SU-DHL-6 (cell line): ENCODE data around the gene MAST4.

Experiments
- H2AFZ ChIP-seq: fragments of 200-600 bp; sonication (generic); 2 replicates; pipeline ENCODE4 v1.6.1; 2014; ENCODE audit warnings: low read depth, mild to moderate bottlenecking, moderate library complexity, mixed read lengths, antibody characterized with exemption, low read length; ENCODE audit not compliant: severe bottlenecking
- H3F3A ChIP-seq: fragments of 200-600 bp; shearing (Covaris generic); 2 replicates; pipeline ENCODE4 v1.6.0; 2016; ENCODE audit warnings: antibody characterized with exemption, mild to moderate bottlenecking; ENCODE audit not compliant: insufficient read depth
- H3K27ac ChIP-seq: fragments of 200-600 bp; sonication (generic); 2 replicates; pipeline ENCODE4 v1.5.1; 2016; ENCODE audit warnings: low read depth, mild to moderate bottlenecking, low read length, moderate library complexity, mixed read lengths
- H3K27me3 ChIP-seq: fragments of 200-600 bp; sonication (generic), shearing (Covaris generic); 2 replicates; pipeline ENCODE4 v1.6.0; 2014; ENCODE audit warnings: mild to moderate bottlenecking, low read length
- H3K36me3 ChIP-seq: fragments of 200-600 bp; sonication (generic); 2 replicates; pipeline ENCODE4 v1.6.1; 2014; ENCODE audit warnings: mild to moderate bottlenecking, low read length, mixed read lengths
- H3K4me2 ChIP-seq: fragments of 300-600, 200-600 bp; shearing (Covaris generic), sonication (generic); 2 replicates; pipeline ENCODE4 v1.6.0; 2014; ENCODE audit warnings: low read length, low read depth, mild to moderate bottlenecking; ENCODE audit not compliant: poor library complexity, severe bottlenecking
- H3K4me3 ChIP-seq: fragments of 200-600 bp; sonication (generic); 2 replicates; pipeline ENCODE4 v1.5.1; 2014; ENCODE audit warnings: antibody characterized with exemption, low read length, mild to moderate bottlenecking, mixed read lengths; ENCODE audit not compliant: insufficient read depth, poor library complexity, severe bottlenecking
- H3K79me2 ChIP-seq: fragments of 200-600 bp; sonication (generic); 2 replicates; pipeline ENCODE4 v1.6.1; 2014; ENCODE audit warnings: mild to moderate bottlenecking, low read length, moderate library complexity; ENCODE audit not compliant: insufficient read depth
- H3K9ac ChIP-seq: fragments of 200-600 bp; sonication (generic); 2 replicates; pipeline ENCODE4 v1.7.0; 2014; ENCODE audit warnings: mild to moderate bottlenecking, low read length
- H3K9me2 ChIP-seq: fragments of 200-600 bp; sonication (generic); replicated peaks from 2 replicates; pipeline ENCODE4 v1.6.1; 2014; ENCODE audit warnings: low read length; ENCODE audit not compliant: insufficient read depth
- H3K9me3 ChIP-seq: fragments of 200-600 bp; sonication (generic); 2 replicates; pipeline ENCODE4 v1.6.1; 2014; ENCODE audit warnings: low read length, mixed read lengths; ENCODE audit not compliant: insufficient read depth
- H4K20me1 ChIP-seq: fragments of 200-600 bp; sonication (generic); 2 replicates; pipeline ENCODE4 v1.6.1; 2014; ENCODE audit warnings: low read depth, mild to moderate bottlenecking, antibody characterized with exemption, low read length, moderate library complexity, mixed read lengths
- EZH2phosphoT487 ChIP-seq: fragments of 200-600 bp; sonication (generic), shearing (Covaris generic); conservative IDR thresholded peaks from 2 replicates; pipeline ENCODE4 v1.6.1; 2018; ENCODE audit warnings: mild to moderate bottlenecking, antibody characterized with exemption, low read length, moderate library complexity, mixed read lengths
- TF ChIP-seq, protein P1 (sequence below): fragments of 200-600 bp; sonication (generic); IDR thresholded peaks from one replicate; pipeline ENCODE4 v1.5.1; 2017; ENCODE audit warnings: antibody characterized with exemption, mild to moderate bottlenecking, low read length, moderate library complexity; ENCODE audit not compliant: insufficient read depth, poor library complexity, severe bottlenecking

MAST4 gene

DNA sequence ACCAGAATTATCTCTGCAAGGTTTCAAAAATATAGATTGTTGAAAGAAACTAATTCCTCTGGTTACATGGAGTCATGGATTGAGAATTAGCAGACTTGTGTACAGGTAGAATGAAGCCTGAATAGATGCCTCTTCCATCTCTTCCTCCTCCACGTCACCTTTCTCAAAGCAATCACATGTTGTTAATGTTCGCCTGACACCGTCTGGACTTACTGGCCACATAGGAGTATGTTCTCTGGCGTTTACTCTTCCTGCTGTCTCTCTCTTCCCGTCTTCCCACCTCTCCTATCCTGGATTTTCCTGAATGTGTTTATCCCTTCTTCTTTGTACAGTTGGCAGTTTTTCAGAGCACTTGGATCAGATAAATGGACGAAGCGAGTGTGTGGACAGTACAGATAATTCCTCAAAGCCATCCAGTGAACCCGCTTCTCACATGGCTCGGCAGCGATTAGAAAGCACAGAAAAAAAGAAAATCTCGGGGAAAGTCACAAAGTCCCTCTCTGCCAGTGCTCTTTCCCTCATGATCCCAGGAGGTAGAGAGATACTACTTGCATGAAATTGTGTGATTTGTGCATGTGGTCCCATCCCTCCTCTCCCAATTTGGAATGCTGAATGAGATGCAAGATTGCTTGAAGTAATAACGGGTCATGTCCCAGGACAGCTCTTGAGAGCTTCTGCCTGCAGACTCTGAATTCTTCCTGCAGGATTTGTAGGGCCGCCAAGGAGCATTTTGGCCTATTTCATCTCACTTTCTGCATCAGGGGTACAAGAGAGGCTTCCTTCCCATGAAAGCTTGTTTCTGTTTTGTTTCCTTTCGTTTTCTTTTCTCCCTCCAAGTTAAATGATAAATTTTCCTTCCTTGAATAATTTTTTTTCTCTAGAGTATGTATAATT, 553.1 kb downstream of the MAST4 start:
- Histone ChIP-seq H3F3A (no peaks in the 10 kb centered on the region), H3K4me2 (no peak overlapping the region), H3K9me2 (no peaks in the 10 kb centered on the region), H3K36me3 (no peaks in the 10 kb centered on the region), H3K27me3 (no peaks in the 10 kb centered on the region), H3K9ac (no peak overlapping the region), H3K27ac (no peak overlapping the region), H3K79me2 (no peaks in the 10 kb centered on the region), H4K20me1 (no peaks in the 10 kb centered on the region), H3K9me3 (no peaks in the 10 kb centered on the region), H2AFZ (no peak overlapping the region), H3K4me3 (no peak overlapping the region)
- TF ChIP-seq, protein P1, sequence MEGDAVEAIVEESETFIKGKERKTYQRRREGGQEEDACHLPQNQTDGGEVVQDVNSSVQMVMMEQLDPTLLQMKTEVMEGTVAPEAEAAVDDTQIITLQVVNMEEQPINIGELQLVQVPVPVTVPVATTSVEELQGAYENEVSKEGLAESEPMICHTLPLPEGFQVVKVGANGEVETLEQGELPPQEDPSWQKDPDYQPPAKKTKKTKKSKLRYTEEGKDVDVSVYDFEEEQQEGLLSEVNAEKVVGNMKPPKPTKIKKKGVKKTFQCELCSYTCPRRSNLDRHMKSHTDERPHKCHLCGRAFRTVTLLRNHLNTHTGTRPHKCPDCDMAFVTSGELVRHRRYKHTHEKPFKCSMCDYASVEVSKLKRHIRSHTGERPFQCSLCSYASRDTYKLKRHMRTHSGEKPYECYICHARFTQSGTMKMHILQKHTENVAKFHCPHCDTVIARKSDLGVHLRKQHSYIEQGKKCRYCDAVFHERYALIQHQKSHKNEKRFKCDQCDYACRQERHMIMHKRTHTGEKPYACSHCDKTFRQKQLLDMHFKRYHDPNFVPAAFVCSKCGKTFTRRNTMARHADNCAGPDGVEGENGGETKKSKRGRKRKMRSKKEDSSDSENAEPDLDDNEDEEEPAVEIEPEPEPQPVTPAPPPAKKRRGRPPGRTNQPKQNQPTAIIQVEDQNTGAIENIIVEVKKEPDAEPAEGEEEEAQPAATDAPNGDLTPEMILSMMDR: no peak
- TF ChIP-seq EZH2phosphoT487: no peak

DNA sequence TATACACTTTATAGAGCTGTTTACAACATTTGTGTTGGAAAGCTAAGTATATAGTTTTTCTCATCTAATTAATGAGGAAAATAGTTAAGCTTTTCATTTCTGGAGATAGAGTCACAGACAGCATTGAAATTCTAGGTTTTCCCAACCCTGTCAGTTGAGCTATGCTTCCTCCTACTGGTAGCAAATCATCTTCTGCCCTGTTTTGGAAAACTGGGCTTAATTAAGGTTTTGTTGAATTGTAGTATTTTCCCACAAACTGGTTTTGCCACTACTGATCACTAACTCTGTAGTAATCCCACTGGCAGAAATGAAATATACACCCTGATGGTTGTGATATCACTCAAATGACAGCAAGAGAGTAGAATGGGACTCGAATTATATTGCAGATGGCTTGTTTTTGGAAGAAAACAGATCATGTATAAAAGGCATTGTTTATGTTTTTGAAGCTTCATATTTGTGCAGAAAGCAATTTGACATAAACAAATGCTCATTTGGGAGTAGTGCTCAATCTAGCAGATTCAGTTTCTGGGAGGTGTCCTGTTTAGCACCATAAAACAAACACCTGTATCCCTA, 553.8 kb downstream of the MAST4 start:
- no peak for TF ChIP-seq EZH2phosphoT487
- TF ChIP-seq, protein P1: no peak
- no peak overlapping the region for H3K9ac ChIP-seq
- H3K27me3 ChIP-seq: no peaks in the 10 kb centered on the region
- H2AFZ ChIP-seq: no peak overlapping the region
- no peaks in the 10 kb centered on the region for H3K79me2 ChIP-seq
- H3K9me3 ChIP-seq: no peaks in the 10 kb centered on the region
- no peaks in the 10 kb centered on the region for H3K36me3 ChIP-seq
- no peak overlapping the region for H3K4me2 ChIP-seq
- H4K20me1 ChIP-seq: no peaks in the 10 kb centered on the region
- H3K9me2 ChIP-seq: no peaks in the 10 kb centered on the region
- H3K27ac ChIP-seq: no peak overlapping the region
- no peak overlapping the region for H3K4me3 ChIP-seq
- no peaks in the 10 kb centered on the region for H3F3A ChIP-seq

DNA sequence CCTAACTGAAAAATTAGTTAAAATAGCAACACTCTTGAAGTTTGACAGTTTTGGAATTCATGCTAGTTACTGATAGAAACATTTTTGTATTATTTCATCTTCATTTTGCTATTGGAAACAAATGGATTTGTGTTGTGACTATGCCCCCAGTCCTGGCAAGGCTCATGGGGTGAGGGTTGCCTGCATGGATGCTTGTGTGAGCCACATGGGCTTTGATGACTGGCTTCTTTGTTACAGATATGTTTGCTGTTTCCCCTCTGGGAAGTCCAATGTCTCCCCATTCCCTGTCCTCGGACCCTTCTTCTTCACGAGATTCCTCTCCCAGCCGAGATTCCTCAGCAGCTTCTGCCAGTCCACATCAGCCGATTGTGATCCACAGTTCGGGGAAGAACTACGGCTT, 556.2 kb downstream of the MAST4 start:
- no peaks in the 10 kb centered on the region for H3F3A ChIP-seq
- no peaks in the 10 kb centered on the region for H4K20me1 ChIP-seq
- no peak overlapping the region for H2AFZ ChIP-seq
- H3K9ac ChIP-seq: no peak overlapping the region
- no peak overlapping the region for H3K27ac ChIP-seq
- no peak overlapping the region for H3K4me2 ChIP-seq
- no peaks in the 10 kb centered on the region for H3K36me3 ChIP-seq
- H3K4me3 ChIP-seq: no peak overlapping the region
- H3K27me3 ChIP-seq: no peaks in the 10 kb centered on the region
- TF ChIP-seq, protein P1: no peak
- TF ChIP-seq EZH2phosphoT487: no peak
- H3K79me2 ChIP-seq: no peaks in the 10 kb centered on the region
- no peaks in the 10 kb centered on the region for H3K9me3 ChIP-seq
- no peaks in the 10 kb centered on the region for H3K9me2 ChIP-seq
